GM18505 (cell line): ENCODE measurements around the gene LDLRAD4.

Source experiments
- ATAC-seq: cut with Tn5 transposase; IDR thresholded peaks from one replicate; pipeline ENCODE4 v1.9.1; 2021; ENCODE audit not compliant: unreplicated experiment
- POLR2A ChIP-seq: IDR thresholded peaks from 4 replicates; pipeline ENCODE4 v1.6.1; 2011; ENCODE audit warnings: borderline replicate concordance; ENCODE audit not compliant: insufficient read depth, insufficient read length; ENCODE audit errors: extremely low read depth

LDLRAD4 gene

DNA sequence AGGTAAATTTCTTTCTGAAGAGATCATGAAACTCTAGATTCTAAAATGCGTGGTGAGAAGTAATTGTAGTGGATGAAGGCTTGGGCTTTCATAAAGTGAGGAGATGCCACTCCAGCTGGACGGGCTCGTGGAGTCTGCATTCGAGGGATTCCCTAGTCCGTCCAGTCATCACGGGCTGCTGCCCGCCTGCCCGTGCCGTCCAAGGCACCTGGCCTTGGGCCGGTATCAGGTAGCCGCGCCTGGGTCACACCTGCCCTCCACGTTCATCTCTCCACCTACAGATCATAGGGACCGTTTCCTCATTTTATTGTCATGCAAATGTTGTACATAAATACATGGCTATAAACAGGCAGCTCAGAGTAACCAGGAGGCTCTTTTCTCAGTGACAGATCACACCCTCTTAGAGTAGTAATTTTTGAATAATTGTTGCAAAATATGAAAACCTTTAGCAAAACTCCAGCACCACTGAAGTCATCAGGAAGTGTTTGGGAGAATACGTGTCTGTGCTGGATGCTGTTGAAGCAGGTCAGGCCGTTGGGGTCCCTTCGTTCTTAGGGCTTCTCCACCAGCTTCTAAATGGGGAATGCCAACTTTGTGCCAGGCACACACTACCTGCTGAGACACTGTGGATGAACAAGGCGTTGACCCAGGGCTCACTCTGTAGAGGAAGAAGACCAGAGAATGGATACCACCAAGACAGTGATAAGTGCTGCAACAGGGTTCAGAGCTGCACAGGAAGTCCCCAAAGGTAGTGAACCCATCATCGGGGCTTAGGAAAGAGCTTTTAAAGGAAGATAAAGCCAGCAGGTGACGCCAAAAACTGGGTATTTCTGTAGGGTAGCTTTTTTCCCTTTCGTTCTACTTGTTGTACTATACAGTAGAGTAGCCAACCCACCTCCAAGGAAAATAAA lies 395.3 kb downstream of the LDLRAD4 start:
- no peak for ATAC-seq
- no peak for TF ChIP-seq POLR2A

DNA sequence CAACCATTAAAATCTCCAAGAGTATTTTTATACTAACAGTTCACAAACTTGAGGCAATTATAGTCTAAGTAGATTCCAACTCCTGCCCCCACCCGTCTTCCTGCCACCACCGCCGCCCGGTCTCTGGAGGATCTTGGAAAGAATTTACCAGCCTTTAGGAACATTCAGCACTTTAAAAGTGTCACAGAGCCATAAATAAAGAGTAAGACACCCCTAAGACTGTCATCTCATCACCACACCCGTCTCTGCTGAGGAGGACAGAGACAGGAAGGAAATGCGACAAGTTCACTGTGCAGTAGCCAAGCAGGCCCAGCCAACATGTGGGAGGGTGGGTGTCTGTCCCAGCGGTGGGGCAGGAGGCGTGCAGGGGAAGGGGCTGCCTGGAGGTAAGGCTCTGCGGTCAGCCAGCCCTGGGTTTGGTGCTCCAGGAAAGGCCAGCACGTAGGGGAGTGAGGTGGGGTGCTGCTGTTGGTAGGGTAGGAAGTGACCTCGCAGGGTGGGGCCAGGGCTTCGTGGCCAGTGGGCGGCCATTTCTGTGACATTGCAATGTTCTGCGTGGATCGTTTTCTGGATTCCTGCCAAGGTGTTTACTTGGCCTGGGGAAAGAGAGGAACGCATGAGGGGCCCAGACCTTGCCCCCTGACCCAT lies 396.2 kb downstream of the LDLRAD4 start:
- ATAC-seq: no peak
- peak; percentile 59 for TF ChIP-seq POLR2A

DNA sequence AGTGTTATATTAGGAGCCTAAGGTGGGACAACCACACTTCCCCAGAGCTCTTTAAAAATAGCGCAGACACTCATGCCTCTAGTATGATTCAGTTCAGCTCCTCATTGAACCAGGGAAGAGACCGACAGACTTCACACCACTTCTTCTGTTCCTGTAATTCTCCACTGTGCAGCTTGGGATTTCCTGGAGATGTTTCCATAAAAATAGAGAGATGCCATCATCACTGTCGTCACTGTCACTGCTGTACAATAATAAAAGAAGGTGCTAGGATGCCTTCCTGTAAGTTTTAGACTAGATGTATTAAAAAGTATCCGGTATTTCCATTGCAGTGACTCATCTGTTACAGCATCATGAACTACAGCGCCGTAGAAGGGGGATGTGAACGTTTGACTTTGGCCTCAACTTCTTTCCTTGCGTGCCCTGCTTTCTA lies 396.9 kb downstream of the LDLRAD4 start:
- ATAC-seq: no peak
- no peak for TF ChIP-seq POLR2A

DNA sequence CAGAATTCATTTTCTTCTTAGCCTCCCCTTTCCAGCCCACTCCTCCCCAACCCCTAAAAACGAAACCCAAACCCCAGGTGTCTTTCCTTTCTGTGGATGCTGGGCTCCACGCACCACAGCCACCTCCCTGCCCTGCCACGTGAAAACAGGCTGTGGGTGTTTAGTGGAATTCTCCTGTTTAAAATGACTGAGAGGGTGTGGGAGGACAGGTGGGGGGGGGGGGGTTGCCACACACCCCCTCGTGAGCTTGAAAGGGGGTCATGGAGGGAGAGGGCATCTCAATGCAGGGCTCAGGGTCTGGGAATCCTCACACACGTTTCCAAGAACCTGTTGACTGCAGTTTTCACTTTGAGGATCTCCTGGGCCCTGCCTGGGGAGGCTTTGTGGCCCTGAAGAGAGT lies 397.5 kb downstream of the LDLRAD4 start:
- TF ChIP-seq POLR2A: no peak
- no peak for ATAC-seq

DNA sequence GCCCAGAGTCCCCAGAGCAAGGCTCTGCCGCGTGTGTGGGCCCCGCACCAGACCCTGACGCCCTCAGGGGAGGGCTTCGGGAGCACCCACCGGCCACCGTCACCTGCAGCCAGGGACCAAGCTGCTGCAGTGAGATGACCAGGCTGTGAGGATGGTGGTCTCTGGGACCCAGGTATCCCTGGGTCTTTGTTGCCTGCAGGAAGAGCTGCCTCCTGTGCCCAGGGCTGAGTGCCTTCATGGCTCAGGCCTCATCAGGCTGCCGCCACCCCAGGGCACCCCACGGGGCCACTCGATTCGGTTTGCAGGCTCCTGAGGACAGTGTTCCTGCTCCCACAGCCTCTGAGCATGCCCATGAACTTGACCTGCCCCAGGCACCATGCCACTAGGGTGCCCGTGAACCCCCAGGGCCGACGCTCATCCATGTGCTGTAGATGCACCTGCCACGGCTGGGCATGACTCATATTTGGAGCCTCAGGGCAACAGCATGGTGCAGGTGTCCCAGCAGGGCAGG lies 398.0 kb downstream of the LDLRAD4 start:
- no peak for TF ChIP-seq POLR2A
- ATAC-seq: no peak

DNA sequence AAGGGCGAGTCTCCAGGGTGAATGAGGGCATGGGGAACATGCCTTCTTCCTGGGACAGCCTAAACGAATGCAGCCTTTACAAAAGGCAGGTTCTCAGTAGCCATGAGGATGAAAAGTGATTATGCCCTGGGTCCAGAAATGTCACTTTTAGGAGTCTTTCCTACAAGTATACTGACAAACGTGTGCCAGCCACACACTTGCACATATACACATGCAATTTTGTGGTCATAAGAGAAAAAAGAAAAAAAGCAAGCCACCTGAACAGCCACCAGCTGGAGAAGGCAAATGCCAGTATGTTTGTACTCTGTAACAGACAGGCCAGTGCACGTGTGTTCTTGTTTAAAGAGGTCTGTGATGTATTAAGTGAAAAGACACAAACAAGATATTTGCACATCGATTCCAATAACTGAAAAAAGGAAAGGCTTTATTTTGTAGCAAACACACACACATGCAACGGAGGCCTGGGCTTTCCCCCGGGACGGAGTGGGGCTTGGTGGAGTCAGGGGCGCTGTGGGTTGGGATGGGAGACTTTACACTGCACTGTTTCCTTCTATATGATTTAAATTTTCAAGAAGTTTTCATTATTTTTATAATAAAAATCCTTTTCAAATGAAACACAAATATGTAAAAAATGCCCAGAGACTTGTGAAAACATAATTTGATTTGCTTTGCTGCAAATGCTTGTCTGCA lies 399.4 kb downstream of the LDLRAD4 start:
- no peak for TF ChIP-seq POLR2A
- no peak for ATAC-seq

DNA sequence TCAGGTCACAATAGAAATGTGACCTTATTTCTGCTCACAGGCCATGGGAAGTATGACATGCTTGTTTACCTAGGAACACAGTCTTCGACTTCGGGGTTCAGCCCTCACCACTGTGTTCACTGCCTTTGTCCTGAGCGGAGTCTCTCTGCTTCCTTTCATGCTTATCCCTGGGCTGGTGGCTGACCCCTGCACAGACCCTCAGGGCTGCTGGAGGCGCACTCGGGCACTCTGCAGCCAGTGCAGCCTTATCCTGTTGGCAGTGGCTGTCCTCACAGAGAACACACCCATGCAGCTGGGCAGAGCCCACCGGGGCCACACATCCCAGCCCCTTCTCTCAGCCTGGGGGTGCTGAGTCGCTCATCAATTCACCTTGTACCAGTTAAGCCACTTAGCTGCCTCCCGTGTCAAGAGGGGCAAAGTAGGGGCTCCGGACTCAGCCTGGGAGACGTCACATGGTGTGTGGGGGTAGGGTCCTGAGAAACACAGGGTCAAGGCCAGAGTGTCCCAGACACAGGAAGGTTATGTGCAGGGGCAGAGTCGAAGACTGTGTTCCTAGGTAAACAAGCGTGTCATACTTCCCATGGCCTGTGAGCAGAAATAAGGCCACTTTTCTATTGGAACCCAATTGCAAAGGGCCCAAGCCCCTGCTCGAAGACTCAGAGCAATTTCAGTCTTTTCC lies 400.3 kb downstream of the LDLRAD4 start:
- no peak for ATAC-seq
- TF ChIP-seq POLR2A: no peak

DNA sequence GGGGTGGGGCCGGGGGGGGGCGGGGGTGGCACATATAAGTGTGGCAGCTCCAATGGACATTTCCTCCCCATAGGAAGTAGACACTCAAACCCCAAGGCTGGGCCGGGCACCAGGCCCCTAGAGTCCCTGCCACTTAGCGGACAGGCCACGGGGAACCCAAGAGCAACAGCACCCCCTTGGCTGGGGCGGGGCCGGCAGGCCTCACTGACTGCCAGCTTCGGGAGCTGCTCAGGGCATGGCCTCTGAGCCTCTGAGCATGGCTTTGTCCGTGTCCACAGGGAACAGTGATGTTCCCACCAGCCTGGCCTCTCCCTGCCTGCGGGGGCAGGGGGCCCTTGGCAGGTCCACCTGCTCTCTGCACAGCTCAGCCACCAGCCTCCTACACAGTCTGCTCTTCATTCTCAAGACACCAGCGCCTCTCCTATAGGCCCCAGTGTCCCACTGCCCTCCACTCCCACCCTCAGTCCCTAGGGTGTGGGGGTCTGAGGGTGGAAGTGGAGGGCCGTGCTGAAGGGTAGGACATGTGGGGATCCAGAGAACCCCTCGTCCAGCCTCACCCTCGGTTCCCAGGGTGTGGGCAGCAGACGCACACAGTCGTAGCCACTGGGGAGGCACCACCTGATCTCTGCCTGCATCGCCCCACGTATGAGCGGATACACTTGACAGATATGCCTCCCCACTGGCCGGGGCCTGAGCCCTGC lies 401.1 kb downstream of the LDLRAD4 start:
- no peak for TF ChIP-seq POLR2A
- no peak for ATAC-seq

DNA sequence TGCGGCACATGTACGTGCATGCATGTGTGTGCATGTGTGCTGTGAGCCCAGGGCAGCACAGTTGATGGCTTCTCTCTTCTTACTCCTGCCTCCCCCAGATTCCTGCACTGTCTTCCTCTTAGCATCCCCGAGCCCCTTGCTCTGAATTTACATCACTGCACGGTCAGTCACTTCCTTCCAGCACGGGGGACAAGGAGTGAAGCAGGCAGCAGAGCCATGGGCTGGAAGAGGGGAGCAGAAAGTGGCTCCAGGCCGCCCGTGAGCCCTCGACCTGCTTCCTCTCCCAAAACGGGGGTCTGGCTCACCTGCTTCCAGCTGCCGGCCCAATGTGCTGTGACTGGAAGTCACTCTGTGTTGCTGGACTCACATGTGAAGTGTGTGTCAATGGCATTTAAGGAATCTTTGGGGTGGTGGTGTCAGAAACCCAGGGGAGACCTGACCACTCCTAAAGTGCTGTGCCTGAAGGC lies 401.7 kb downstream of the LDLRAD4 start:
- no peak for ATAC-seq
- no peak for TF ChIP-seq POLR2A

DNA sequence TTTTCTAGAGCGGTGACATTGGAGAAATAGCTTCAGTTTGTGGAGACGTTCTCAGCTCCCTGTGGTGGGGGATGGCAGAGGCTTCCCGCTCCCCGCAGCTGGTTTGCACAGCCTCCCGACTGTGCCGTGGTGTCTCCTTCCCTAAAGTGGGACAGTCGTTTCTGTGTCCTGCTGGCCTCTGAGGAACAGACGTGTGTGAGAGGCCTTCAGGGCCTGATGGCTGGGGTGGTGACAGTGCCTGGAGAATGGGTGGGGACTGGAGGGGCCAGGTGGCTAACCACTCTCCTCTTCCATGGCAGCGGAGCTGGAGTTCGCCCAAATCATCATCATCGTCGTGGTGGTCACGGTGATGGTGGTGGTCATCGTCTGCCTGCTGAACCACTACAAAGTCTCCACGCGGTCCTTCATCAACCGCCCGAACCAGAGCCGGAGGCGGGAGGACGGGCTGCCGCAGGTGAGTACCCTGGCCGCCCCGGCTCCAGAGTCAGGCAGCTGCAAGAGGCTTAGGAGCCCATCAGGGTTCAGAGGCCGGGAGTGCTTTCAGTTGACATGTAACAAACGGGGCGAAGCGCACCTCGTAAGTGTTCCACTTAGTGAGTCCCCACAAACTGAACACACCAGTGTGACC lies 402.4 kb downstream of the LDLRAD4 start:
- no peak for ATAC-seq
- TF ChIP-seq POLR2A: no peak

DNA sequence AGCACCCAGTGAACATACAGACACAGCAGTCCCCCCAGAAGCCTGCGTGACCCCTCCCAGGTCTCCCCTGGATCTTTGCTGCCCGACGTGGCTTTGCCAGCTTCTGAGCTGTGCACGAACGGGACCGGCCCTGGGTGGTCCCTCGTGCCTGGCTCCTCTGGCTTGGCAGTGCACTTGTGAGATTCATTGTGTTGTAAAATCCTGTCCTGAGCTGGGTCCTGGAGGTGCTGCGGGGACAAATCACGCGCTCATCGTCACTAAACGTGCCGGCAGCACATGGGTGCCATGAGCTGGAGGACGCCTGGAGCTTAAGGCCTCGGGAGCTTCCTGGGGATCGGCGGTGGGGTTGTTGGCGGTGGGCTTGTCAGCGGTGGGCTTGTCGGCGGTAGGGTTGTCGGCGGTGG lies 402.9 kb downstream of the LDLRAD4 start:
- no peak for TF ChIP-seq POLR2A
- ATAC-seq: no peak
